Mucosa of stomach (tissue), 1 donor: ENCODE data around the gene RAB27B.

Experiments used
- H3K27me3 ChIP-seq: one replicate; pipeline ENCODE4 v1.7.0; 2013; ENCODE audit warnings: mild to moderate bottlenecking, low read length; ENCODE audit not compliant: control insufficient read depth, insufficient read depth
- H3K36me3 ChIP-seq: one replicate; pipeline ENCODE4 v1.7.0; 2013; ENCODE audit warnings: low read length; ENCODE audit not compliant: control insufficient read depth, insufficient read depth
- H3K4me1 ChIP-seq: one replicate; pipeline ENCODE4 v1.7.0; 2013; ENCODE audit warnings: mild to moderate bottlenecking, low read length; ENCODE audit not compliant: control insufficient read depth, insufficient read depth
- H3K4me3 ChIP-seq: one replicate; pipeline ENCODE4 v1.7.0; 2013; ENCODE audit warnings: low read length
- H3K9ac ChIP-seq: one replicate; pipeline ENCODE4 v1.7.0; 2013; ENCODE audit warnings: mild to moderate bottlenecking, low read length, moderate library complexity
- H3K9me3 ChIP-seq: one replicate; pipeline ENCODE4 v1.7.0; 2013; ENCODE audit warnings: mild to moderate bottlenecking, low read length, moderate library complexity; ENCODE audit not compliant: control insufficient read depth
- donor health status: Pancreatic carcinoma.

Gene RAB27B

DNA sequence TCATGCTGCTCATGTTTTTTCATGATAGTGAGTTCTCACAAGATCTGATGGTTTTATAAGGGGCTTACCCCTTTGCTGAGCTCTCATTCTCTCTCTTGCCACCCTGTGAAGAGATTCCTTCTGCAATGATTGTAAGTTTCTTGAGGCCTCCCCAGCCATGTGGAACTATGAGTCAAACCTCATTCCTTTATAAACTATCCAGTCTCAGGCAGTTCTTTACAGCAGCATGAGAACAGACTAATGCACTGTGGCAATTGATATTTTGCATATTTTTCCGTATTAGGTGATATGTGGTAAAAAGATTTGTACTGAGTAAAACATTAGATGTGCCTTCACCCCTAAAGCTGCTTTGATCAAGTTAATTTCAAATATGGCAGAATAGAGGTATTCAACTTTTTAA is 48.8 kb downstream of the RAB27B start:
- Histone ChIP-seq H3K9ac (no peak overlapping the region), H3K4me1 (peaks cover 44% of the 10 kb centered on the region), H3K27me3 (no peaks in the 10 kb centered on the region), H3K36me3 (no peaks in the 10 kb centered on the region), H3K9me3 (no peaks in the 10 kb centered on the region), H3K4me3 (no peak overlapping the region)

DNA sequence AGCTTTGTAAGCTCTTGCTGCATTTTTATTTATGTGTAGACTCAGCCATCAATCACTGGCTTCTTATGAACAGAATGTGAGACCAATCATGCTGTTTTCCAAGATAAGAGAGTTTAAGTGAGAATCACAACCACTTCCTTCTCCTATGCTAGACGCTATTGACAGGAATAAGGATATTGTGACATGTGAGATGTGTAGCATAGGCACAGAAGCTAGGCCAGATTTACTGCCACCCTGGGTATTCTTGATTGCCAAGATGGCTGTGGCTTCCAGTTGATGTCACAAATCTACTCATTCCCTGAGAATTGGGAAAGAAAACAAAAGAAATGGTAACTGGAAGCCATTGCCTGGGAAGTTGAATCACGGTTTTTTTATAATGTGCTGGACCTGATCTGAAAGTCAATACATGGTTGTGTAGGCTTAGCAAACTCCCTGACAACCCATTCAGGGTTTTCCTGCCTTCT is 49.9 kb downstream of the RAB27B start:
- H3K36me3 ChIP-seq, result no peaks in the 10 kb centered on the region
- H3K4me3 ChIP-seq, result no peak overlapping the region
- no peaks in the 10 kb centered on the region for H3K27me3 ChIP-seq
- no peaks in the 10 kb centered on the region for H3K9me3 ChIP-seq
- no peak overlapping the region for H3K9ac ChIP-seq
- H3K4me1 ChIP-seq, result peaks cover 38% of the 10 kb centered on the region

GRCh38 chr18:54878659-54879358 is 50.5 kb downstream of the RAB27B start:
- H3K27me3 ChIP-seq, result no peaks in the 10 kb centered on the region
- H3K9me3 ChIP-seq, result no peaks in the 10 kb centered on the region
- H3K9ac ChIP-seq, result no peak overlapping the region
- no peak overlapping the region for H3K4me3 ChIP-seq
- peaks cover 5% of the 10 kb centered on the region for H3K36me3 ChIP-seq
- peaks cover 35% of the 10 kb centered on the region for H3K4me1 ChIP-seq

GRCh38 chr18:54879691-54880090 is 51.4 kb downstream of the RAB27B start:
- Histone ChIP-seq H3K36me3 (peaks cover 7% of the 10 kb centered on the region), H3K9ac (no peak overlapping the region), H3K4me3 (no peak overlapping the region), H3K9me3 (no peaks in the 10 kb centered on the region), H3K4me1 (peaks cover 29% of the 10 kb centered on the region), H3K27me3 (no peaks in the 10 kb centered on the region)

- H3K36me3 ChIP-seq, result peaks cover 8% of the 10 kb centered on the region
- no peak overlapping the region for H3K9ac ChIP-seq
- H3K27me3 ChIP-seq, result no peaks in the 10 kb centered on the region
- H3K9me3 ChIP-seq, result no peaks in the 10 kb centered on the region
- H3K4me3 ChIP-seq, result no peak overlapping the region
- peaks cover 28% of the 10 kb centered on the region for H3K4me1 ChIP-seq
These were observed 52.3 kb downstream of the RAB27B start for GRCh38 chr18:54880395-54881105.

GRCh38 chr18:54881229-54881768 is 53.0 kb downstream of the RAB27B start:
- peaks cover 8% of the 10 kb centered on the region for H3K36me3 ChIP-seq
- no peak overlapping the region for H3K9ac ChIP-seq
- H3K4me3 ChIP-seq, result no peak overlapping the region
- H3K4me1 ChIP-seq, result peaks cover 28% of the 10 kb centered on the region
- H3K9me3 ChIP-seq, result no peaks in the 10 kb centered on the region
- no peaks in the 10 kb centered on the region for H3K27me3 ChIP-seq

DNA sequence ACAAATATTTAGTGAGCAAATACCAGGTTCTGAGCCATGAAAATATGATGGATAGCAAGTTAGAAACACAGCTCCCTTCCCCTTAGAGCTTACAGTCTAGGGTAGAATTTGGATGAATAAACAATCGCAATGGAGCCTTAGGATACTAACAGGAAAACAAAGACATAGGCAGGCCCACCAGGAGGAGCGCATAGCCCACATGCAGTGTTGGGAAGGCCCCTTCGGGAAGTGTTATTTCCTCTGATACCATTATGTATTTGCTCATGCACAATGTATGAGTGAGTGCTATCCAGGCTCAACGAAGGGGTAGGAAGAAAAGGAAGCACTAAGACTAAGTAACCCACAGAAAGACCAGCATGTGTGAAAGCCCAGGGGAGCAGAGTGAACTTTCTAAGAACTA is 54.0 kb downstream of the RAB27B start:
- Histone ChIP-seq H3K36me3 (peaks cover 8% of the 10 kb centered on the region), H3K27me3 (no peaks in the 10 kb centered on the region), H3K9me3 (no peaks in the 10 kb centered on the region), H3K4me1 (peaks cover 29% of the 10 kb centered on the region), H3K9ac (no peak overlapping the region), H3K4me3 (no peak overlapping the region)

DNA sequence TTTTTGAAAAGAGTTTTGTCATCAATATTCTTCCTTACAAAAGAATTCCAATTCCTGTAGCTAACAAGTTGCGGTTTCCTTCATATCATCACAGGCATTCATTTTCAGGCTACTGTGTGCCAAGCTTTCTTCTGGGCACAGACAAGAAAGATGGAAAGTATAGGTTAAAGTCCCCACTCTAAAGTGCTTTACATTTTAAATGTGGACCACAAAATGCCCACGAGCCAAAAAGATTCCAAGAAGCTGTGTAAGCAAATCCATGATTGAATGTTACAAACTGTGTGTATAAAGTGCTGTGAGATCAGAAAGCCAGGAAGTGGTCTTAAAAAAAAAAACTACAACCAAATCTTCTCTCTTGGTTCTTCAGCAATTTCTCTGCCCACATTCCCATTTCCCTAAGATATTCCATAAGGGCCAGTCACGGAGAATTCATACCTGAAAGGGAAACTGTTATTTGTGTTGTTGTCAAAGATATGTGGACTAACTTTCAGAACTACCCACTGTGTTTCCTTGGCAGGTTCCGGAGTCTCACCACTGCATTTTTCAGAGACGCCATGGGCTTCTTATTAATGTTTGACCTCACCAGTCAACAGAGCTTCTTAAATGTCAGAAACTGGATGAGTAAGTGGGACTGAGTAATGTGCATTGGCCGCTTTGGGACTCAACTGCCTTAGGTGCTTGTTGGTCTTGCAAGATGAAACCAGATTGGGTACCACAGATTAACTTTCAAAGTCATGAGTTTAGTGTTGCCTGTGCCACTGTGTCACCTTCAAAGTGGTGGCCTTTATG is 55.7 kb downstream of the RAB27B start:
- Histone ChIP-seq H3K9me3 (no peaks in the 10 kb centered on the region), H3K9ac (no peak overlapping the region), H3K36me3 (peaks cover 8% of the 10 kb centered on the region), H3K27me3 (no peaks in the 10 kb centered on the region), H3K4me1 (peaks cover 27% of the 10 kb centered on the region), H3K4me3 (no peak overlapping the region)

DNA sequence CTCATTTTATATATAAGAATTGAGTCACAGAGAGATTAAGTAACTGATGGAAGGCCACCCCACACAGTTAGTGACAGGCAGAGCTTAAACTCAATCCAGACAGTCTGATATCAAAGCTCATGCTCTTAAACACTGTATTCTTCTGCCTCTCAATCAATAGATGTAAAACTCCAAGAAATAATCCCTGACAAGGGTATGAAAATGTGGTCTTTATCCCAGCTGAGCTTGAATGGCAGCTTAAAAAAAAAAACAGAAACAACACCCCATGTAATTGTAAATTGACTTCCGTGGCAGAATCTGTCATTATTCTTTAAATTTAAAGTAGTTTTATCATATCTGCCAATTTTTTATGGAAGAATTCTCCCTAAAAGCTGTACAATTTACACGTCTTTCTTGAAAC is 60.1 kb downstream of the RAB27B start:
- no peaks in the 10 kb centered on the region for H3K9me3 ChIP-seq
- no peak overlapping the region for H3K4me3 ChIP-seq

GRCh38 chr18:54888933-54889332 is 60.7 kb downstream of the RAB27B start:
- no peak overlapping the region for H3K9ac ChIP-seq
- H3K4me1 ChIP-seq, result peaks cover 5% of the 10 kb centered on the region
- peaks cover 3% of the 10 kb centered on the region for H3K36me3 ChIP-seq
- no peaks in the 10 kb centered on the region for H3K9me3 ChIP-seq
- no peaks in the 10 kb centered on the region for H3K27me3 ChIP-seq
- H3K4me3 ChIP-seq, result no peak overlapping the region

More for the DNA sequence above, 60.1 kb downstream of the RAB27B start:
- Histone ChIP-seq H3K27me3 (no peaks in the 10 kb centered on the region), H3K4me1 (peaks cover 5% of the 10 kb centered on the region), H3K36me3 (peaks cover 7% of the 10 kb centered on the region), H3K9ac (no peak overlapping the region)

GRCh38 chr18:54899500-54899899 is 71.2 kb downstream of the RAB27B start:
- H3K4me3 ChIP-seq, result no peak overlapping the region
- H3K27me3 ChIP-seq, result no peaks in the 10 kb centered on the region
- H3K9me3 ChIP-seq, result no peaks in the 10 kb centered on the region
- H3K4me1 ChIP-seq, result no peaks in the 10 kb centered on the region
- no peak overlapping the region for H3K9ac ChIP-seq
- no peaks in the 10 kb centered on the region for H3K36me3 ChIP-seq

- H3K9ac ChIP-seq, result no peak overlapping the region
- no peaks in the 10 kb centered on the region for H3K4me1 ChIP-seq
- no peaks in the 10 kb centered on the region for H3K27me3 ChIP-seq
- no peak overlapping the region for H3K4me3 ChIP-seq
- H3K36me3 ChIP-seq, result no peaks in the 10 kb centered on the region
- no peaks in the 10 kb centered on the region for H3K9me3 ChIP-seq
These were observed 72.0 kb downstream of the RAB27B start for GRCh38 chr18:54900290-54900689.
